Uterus (tissue), 4 donors: ENCODE results near the gene CEP164. TPM values are rescaled to one million over a fixed set of nuclear protein-coding genes. Genes with fewer than 3 reads are reported as not detected.

ENCODE experiments used
- DNase-seq, 2 donors: peaks; one replicate each; pipeline ENCODE4 v3.0.0-alpha.2; 2019 to 2020
- H3K27ac ChIP-seq, 2 donors: fragments of 200-600 bp; sonication (generic); 1 replicate in 1 of 2; 2 replicates in 1 of 2; pipeline ENCODE4 v1.5.1; 2016 to 2018
- H3K27me3 ChIP-seq, 2 donors: fragments of 200-600 bp; sonication (generic); one replicate each; pipeline ENCODE4 v1.5.1; 2018 to 2019; ENCODE audit warnings: control low read depth in 1 of 2
- H3K36me3 ChIP-seq, 2 donors: fragments of 200-600 bp; sonication (generic); one replicate each; pipeline ENCODE4 v1.5.1; 2019; ENCODE audit warnings: control low read depth in 1 of 2
- H3K4me1 ChIP-seq, 2 donors: fragments of 200-600 bp; sonication (generic); one replicate each; pipeline ENCODE4 v1.5.1; 2018 to 2019; ENCODE audit warnings: control low read depth in 1 of 2
- H3K4me3 ChIP-seq, 2 donors: fragments of 200-600 bp; sonication (generic); 1 replicate in 1 of 2; 2 replicates in 1 of 2; pipeline ENCODE4 v1.5.1; 2018 to 2019; ENCODE audit warnings: mild to moderate bottlenecking in 1 of 2
- H3K9me3 ChIP-seq, 2 donors: fragments of 200-600 bp; sonication (generic); one replicate each; pipeline ENCODE4 v1.5.1; 2019; ENCODE audit warnings: control low read depth in 1 of 2
- POLR2A ChIP-seq, 2 donors: fragments of 450-650 bp; IDR thresholded peaks; one replicate each; pipeline ENCODE4 v1.6.1; 2016; ENCODE audit warnings: antibody characterized with exemption in 2 of 2, mild to moderate bottlenecking in 1 of 2, moderate library complexity in 1 of 2
- intact Hi-C: fragments of 100-400 bp; cut with DNase I; formaldehyde crosslinking; loops from one replicate; pipeline ENCODE4 v1.15.1; 2023; ENCODE audit warnings: low total_unique reads
- total RNA-seq, 4 donors: library from RNA; depleted of rRNA in 3 of 4; stranded (reverse); fragments of >200 nt in 3 of 4; gene quantifications; one replicate each; pipeline versions ENCODE4 v1.1.0 to v1.2.4, GENCODE V29; 2014 to 2023
- TF ChIP-seq, protein P1 (sequence below), 4 experiments: fragments of 200-600 bp in 2 of 4; fragments of 450-650 bp in 2 of 4; sonication (generic) in 2 of 4; IDR thresholded peaks; one replicate each; pipeline ENCODE4 v1.5.1; 2016 to 2019; ENCODE audit warnings: antibody characterized with exemption in 4 of 4, mild to moderate bottlenecking in 2 of 4, moderate library complexity in 1 of 4
- donor health status: DM: yes; HTN: yes; CAD: no.

Gene CEP164
- total RNA-seq, 4 donors from 2014 or later, result 16.4 to 64.2 (median 46.1) TPM

DNA sequence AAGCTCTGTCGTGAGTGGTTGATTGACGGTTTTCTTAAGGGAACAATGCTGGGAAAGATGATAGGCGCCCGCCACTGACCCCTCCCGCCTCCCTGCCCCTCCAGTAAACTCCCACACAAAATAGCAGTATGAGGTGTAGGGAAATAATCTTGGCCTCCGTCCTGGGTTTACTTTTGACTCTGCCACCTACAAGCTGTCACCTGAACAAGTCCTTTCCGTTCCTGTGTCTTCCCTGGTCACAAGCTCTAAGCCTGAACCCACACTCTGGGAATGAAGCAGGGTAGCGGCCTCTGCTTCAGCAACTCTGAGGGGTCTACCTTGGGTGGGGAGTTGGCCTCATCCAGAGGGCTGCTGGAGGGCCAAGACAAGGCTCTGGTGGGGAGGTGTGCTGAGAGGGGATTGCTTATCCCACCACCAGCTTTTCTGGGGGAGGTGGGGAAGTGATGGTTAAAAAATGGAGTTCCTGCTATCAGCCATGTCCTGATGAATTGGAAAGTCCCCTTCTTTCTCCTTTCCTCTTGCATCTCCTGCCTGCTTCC is 87.8 kb downstream of the CEP164 start:
- no peak for DNase-seq
- Histone ChIP-seq H3K9me3 (no peaks in the 10 kb centered on the region), H3K4me3 (no peak overlapping the region), H3K27me3 (no peaks in the 10 kb centered on the region), H3K36me3 (no peaks in the 10 kb centered on the region), H3K27ac (no peak overlapping the region), H3K4me1 (no peaks in the 10 kb centered on the region)
- intact Hi-C loops, result loop anchor here (10.0 kb wide), 1 partner anchor 639 kb away; no protein-coding TSS in a partner anchor
- TF ChIP-seq, protein P1, sequence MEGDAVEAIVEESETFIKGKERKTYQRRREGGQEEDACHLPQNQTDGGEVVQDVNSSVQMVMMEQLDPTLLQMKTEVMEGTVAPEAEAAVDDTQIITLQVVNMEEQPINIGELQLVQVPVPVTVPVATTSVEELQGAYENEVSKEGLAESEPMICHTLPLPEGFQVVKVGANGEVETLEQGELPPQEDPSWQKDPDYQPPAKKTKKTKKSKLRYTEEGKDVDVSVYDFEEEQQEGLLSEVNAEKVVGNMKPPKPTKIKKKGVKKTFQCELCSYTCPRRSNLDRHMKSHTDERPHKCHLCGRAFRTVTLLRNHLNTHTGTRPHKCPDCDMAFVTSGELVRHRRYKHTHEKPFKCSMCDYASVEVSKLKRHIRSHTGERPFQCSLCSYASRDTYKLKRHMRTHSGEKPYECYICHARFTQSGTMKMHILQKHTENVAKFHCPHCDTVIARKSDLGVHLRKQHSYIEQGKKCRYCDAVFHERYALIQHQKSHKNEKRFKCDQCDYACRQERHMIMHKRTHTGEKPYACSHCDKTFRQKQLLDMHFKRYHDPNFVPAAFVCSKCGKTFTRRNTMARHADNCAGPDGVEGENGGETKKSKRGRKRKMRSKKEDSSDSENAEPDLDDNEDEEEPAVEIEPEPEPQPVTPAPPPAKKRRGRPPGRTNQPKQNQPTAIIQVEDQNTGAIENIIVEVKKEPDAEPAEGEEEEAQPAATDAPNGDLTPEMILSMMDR (IDR thresholded peaks at IDR 0.05), result no peak
- no peak for TF ChIP-seq POLR2A (IDR thresholded peaks at IDR 0.05)

GRCh38 chr11:117417342-117417741 is 89.7 kb downstream of the CEP164 start:
- Histone ChIP-seq H3K27ac (no peak overlapping the region), H3K27me3 (no peaks in the 10 kb centered on the region), H3K4me3 (no peak overlapping the region), H3K9me3 (no peaks in the 10 kb centered on the region), H3K4me1 (no peaks in the 10 kb centered on the region), H3K36me3 (no peaks in the 10 kb centered on the region)
- TF ChIP-seq, protein P1 (IDR thresholded peaks at IDR 0.05), result no peak
- TF ChIP-seq POLR2A (IDR thresholded peaks at IDR 0.05), result no peak
- intact Hi-C loops, result loop anchor here (10.0 kb wide), 1 partner anchor 637 kb away; no protein-coding TSS in a partner anchor
- DNase-seq, result no peak

DNA sequence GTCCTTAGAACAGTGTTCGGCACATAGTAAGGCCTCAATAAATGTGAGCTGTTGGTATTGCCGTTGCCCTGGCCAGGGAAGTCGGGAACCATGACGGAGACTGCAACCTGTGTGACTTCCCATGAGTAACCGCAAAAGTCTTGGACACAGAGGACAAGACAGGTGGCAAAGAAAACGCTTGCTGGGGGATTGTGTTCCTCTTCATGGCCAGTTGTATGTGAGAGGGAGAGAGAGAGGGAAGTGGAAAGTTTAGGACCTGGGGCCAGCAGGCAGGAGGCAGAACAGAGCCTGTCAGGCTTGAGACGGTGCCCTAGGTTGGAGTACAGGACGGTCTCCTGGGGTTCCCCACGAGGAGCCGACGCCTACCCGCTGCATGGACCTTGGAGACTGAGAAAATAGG is 90.2 kb downstream of the CEP164 start:
- Histone ChIP-seq H3K4me3 (no peak overlapping the region), H3K4me1 (no peaks in the 10 kb centered on the region), H3K27ac (no peak overlapping the region), H3K36me3 (no peaks in the 10 kb centered on the region), H3K9me3 (no peaks in the 10 kb centered on the region), H3K27me3 (no peaks in the 10 kb centered on the region)
- intact Hi-C loops, result loop anchor here (10.0 kb wide), 1 partner anchor 637 kb away; no protein-coding TSS in a partner anchor
- no peak for DNase-seq
- TF ChIP-seq POLR2A (IDR thresholded peaks at IDR 0.05), result no peak
- TF ChIP-seq, protein P1 (IDR thresholded peaks at IDR 0.05), result no peak

DNA sequence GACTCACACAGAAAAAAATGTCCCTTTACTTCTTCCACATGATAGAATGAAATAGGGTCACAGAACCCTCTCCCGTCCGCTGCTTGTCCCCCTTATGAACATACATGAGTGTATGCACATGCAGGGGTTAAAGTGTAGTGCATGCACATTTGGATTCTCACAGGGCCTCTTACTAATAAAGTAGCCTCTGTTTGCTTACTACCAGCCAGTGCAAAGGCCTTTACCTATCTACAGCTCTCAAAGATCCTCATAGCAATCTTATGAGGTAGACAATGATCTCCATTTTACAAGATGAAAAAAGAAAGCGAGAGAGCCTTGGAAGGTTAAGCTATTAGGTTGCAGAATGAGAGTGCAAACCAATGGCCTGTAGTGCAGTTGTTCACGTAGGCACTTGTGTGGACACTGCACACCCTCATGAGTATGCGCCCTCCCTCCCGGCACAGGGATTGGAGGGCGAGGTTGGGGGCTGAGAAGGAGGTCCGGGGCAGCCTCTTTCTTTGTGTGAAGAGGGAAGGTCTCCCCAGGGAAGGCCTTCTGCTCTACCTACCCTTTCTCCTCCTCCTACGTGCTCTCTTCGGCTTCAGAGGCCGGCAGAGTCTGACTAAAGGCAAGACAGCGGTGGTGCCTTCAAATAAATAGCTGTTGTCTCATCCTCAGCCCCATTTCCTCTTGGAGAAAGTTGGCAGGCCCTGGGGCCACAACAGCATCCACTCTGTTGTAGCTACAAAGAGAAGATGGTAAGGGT is 91.3 kb downstream of the CEP164 start:
- Histone ChIP-seq H3K9me3 (no peaks in the 10 kb centered on the region), H3K4me3 (no peak overlapping the region), H3K27ac (no peak overlapping the region), H3K4me1 (no peaks in the 10 kb centered on the region), H3K36me3 (no peaks in the 10 kb centered on the region), H3K27me3 (no peaks in the 10 kb centered on the region)
- TF ChIP-seq POLR2A (IDR thresholded peaks at IDR 0.05), result no peak
- TF ChIP-seq, protein P1 (IDR thresholded peaks at IDR 0.05), result no peak
- no peak for DNase-seq
- intact Hi-C loops, result loop anchor here (10.0 kb wide), 1 partner anchor 636 kb away; no protein-coding TSS in a partner anchor

- no peaks in the 10 kb centered on the region for H3K4me1 ChIP-seq
Measured at GRCh38 chr11:117419482-117420142, 92.0 kb downstream of the CEP164 start.

More at GRCh38 chr11:117419482-117420142, 92.0 kb downstream of the CEP164 start:
- Histone ChIP-seq H3K36me3 (no peaks in the 10 kb centered on the region), H3K4me3 (no peak overlapping the region), H3K27ac (no peak overlapping the region), H3K27me3 (no peaks in the 10 kb centered on the region), H3K9me3 (no peaks in the 10 kb centered on the region)
- intact Hi-C loops, result loop anchor here (10.0 kb wide), 2 partner anchors 395 to 635 kb away; no protein-coding TSS in a partner anchor
- TF ChIP-seq POLR2A (IDR thresholded peaks at IDR 0.05), result no peak
- TF ChIP-seq, protein P1 (IDR thresholded peaks at IDR 0.05), result no peak
- no peak for DNase-seq
